ENCODE measurements around the gene SNX6.
"Not testable (repeated sequence)": the region's sequence is repeated elsewhere in the genome, so short reads cannot be mapped to it uniquely, and the experiment has no call there.

SNX6 gene

DNA sequence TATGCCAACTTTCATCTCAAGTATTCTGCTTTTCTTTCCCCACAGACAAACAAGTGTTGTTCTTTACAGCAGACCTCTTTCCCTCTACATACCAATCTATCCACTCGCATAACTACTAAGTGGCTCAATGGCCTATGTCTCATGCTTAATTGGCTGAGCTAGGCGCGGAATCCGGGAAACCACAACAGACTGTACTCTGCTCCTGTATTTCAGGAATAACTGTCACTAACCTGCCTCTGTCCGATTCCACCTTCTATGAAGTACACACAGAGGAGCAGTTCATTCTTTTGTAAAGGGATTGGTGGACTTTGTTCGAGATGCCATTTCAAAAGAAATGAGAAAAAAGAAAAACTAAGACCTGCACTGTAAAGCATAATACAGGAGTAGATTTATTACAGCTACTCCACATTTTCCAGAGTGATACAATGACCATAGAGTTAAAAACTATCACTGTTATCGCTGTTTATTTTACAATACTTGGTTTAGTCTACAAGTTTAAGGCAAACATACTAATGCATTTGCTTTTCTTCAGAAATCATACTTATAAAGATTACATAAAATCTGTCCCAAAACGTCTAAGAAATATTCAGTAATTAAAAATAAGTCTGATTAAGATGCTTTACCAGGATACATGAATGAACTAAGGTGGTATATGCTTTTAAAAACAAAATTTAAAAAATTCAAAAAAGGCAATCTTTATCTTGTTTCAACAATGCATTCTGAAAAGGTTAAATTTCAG lies 67.7 kb downstream of the SNX6 start:
- DNase-seq, result not testable (repeated sequence)

DNA sequence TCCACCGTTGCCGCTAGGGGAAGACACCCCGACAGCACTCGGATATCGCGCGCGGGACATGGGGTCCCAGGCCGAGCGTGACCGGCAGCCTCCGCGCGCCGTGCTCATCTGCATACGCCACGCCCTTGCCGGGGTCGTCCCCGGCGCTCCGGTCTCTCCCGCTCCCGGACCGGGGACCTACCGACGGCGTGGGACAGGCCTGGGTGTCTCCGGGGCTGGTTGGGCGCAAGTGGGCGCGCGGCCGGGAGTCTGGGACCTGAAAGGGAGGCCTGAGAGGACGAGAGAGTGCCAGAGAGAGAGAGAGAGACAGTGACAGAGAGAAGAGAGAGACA lies 73.5 kb downstream of the SNX6 start:
- not testable (repeated sequence) for DNase-seq

DNA sequence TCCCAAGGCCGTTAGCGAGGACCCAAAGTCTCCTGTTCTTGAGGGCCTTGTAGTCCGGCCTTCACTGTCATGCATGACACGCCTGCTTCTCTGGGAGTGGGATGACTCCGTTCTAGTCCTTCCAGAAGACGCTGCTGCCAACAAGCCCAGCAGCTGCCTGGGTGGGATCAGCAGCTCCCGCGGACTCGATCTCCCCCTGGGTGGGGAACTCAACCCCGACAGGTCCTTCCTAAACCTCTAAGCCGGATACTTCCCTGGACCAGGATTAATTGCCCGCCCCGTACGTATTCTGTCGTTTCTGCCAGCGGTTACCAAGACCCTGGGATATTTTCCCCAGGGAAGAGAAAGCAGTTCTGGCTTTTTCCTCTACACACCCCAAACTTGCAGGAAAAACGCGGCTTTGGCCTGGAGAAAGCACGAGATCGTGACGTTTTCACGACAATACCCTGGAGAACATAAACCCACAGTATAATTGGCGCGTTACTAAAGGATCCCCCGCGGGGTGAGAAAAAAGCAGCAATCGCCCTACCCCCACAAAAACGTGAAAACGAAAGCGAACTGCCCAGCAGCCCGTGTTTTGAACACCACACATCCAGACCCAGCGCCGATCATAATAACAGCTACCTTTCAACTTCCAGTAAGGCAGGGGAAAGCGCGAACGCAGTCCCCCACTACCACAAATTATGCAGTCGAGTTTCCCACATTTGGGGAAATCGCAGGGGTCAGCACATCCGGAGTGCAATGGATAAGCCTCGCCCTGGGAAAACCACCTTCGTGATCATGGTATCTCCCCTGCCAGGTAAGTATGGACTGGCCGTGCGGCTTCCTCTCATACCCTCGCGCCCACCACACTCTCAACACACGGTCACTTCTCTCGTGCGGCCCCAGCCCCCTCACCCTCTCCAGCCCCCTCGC lies 74.1 kb downstream of the SNX6 start:
- DNase-seq, result not testable (repeated sequence)

DNA sequence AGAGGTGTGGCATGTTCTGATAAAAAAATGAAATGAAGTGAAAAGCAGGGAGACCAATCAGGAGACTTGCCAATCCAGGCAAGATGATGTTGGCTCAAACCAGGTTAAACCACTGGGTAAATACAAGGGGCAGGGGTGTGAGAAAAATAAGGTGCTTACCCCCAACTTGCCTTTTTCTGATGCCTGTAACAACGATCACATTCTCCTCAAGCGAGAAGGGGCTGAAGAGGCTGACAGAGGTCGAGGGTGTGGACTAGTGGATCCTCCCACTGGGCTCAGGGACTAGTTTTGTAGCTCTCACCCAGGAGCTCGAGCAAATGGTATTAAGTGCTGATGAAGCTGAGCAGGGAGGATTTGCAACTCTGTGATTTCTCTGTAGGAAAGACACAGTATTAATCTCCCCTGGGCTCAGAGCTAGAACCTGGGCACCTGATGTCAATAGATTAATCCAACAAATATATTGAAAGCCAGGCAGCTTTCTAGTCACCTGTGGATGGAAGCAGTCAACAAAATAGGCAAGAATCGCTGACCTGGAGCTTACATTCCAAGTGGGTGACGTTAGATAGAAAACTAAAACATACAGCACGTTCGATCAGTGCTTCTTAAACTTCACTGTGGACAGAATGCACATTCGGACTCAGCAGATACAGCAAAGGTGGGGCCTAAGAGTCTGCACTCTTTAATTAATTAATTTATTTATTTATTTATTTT lies 75.3 kb downstream of the SNX6 start:
- no peak for DNase-seq

DNA sequence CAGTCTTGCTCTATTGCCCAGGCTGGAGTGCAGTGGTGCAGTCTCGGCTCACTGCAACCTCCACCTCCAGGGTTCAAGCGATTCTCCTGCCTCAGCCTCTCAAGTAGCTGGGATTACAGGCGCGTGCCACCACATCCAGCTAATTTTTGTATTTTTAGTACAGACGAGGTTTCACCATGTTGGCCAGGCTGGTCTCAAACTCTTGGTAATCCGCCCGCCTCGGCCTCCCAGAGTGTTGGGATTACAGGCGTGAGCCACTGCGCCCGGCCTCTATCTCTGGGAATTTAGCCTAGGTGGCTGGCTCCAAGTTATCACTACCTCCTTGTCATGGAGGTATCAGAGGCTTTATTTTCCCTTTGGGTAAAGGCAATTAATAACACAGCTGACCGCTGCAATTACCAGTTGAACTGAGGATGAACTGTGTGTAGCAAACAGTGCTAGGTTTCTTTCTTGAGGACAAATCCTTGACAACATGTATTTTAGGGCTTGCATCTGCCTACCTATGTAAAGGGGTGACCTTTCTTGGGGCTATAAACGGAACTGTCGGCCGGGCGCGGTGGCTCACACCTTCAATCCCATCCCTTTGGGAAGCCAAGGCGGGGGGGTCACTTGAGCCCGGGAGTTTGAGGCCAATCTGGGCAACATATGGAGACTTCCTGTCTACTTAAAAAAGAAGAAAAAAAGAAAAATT lies 80.5 kb downstream of the SNX6 start:
- DNase-seq, result not testable (repeated sequence)

DNA sequence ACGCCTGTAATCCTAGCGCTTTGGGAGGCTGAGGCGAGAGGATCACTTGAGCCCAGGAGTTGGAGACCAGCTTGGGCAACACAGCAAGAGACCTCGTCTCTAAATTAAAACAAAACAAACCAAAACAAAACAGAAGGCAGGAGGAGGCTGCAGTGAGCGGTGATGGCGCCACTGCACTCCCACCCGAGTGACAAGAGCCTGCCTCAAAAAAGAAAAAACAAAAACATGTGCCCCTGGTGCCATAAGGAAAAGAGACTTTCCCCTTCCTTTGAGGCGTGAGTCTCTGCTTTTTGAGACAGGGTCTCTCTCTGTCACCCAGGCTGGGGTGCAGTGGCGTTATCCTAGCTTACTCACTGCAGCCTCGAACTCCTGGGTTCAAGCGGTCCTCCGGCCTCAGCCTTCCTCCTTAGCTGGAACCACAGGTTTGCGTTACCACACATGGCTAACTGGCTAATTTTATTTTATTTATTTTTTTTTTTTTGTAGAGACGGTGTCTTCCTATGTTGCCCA lies 81.4 kb downstream of the SNX6 start:
- DNase-seq, result no peak

DNA sequence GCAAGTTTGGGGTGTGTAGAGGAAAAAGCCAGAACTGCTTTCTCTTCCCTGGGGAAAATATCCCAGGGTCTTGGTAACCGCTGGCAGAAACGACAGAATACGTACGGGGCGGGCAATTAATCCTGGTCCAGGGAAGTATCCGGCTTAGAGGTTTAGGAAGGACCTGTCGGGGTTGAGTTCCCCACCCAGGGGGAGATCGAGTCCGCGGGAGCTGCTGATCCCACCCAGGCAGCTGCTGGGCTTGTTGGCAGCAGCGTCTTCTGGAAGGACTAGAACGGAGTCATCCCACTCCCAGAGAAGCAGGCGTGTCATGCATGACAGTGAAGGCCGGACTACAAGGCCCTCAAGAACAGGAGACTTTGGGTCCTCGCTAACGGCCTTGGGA lies 82.8 kb downstream of the SNX6 start:
- DNase-seq, result not testable (repeated sequence)

DNA sequence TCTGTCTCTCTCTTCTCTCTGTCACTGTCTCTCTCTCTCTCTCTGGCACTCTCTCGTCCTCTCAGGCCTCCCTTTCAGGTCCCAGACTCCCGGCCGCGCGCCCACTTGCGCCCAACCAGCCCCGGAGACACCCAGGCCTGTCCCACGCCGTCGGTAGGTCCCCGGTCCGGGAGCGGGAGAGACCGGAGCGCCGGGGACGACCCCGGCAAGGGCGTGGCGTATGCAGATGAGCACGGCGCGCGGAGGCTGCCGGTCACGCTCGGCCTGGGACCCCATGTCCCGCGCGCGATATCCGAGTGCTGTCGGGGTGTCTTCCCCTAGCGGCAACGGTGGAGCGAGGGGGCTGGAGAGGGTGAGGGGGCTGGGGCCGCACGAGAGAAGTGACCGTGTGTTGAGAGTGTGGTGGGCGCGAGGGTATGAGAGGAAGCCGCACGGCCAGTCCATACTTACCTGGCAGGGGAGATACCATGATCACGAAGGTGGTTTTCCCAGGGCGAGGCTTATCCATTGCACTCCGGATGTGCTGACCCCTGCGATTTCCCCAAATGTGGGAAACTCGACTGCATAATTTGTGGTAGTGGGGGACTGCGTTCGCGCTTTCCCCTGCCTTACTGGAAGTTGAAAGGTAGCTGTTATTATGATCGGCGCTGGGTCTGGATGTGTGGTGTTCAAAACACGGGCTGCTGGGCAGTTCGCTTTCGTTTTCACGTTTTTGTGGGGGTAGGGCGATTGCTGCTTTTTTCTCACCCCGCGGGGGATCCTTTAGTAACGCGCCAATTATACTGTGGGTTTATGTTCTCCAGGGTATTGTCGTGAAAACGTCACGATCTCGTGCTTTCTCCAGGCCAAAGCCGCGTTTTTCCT lies 83.4 kb downstream of the SNX6 start:
- DNase-seq, result not testable (repeated sequence)

DNA sequence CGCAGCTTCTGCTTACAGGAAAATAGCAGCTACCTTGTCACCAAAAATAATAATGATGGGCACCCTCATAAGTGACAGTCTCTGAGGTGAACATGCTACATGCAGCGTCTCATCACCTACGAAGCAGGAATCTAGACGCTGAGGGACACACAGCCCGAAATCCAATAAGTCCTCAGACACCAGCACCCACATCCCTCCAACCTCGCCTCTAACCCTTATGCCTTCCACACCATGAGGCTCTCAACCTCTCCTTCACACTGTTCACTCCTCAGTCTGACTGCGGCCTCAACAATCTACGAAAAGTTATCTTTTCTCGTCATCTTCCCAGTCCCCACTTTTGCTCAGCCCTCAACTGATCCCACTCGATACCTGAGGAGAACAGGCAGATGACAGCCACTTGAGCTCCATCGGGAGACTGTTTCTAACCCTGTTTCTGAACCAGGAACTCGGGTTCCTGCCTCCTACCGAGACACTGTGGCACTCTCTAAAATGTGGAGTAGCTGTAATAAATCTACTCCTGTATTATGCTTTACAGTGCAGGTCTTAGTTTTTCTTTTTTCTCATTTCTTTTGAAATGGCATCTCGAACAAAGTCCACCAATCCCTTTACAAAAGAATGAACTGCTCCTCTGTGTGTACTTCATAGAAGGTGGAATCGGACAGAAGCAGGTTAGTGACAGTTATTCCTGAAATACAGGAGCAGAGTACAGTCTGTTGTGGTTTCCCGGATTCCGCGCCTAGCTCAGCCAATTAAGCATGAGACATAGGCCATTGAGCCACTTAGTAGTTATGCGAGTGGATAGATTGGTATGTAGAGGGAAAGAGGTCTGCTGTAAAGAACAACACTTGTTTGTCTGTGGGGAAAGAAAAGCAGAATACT lies 89.5 kb downstream of the SNX6 start:
- not testable (repeated sequence) for DNase-seq

DNA sequence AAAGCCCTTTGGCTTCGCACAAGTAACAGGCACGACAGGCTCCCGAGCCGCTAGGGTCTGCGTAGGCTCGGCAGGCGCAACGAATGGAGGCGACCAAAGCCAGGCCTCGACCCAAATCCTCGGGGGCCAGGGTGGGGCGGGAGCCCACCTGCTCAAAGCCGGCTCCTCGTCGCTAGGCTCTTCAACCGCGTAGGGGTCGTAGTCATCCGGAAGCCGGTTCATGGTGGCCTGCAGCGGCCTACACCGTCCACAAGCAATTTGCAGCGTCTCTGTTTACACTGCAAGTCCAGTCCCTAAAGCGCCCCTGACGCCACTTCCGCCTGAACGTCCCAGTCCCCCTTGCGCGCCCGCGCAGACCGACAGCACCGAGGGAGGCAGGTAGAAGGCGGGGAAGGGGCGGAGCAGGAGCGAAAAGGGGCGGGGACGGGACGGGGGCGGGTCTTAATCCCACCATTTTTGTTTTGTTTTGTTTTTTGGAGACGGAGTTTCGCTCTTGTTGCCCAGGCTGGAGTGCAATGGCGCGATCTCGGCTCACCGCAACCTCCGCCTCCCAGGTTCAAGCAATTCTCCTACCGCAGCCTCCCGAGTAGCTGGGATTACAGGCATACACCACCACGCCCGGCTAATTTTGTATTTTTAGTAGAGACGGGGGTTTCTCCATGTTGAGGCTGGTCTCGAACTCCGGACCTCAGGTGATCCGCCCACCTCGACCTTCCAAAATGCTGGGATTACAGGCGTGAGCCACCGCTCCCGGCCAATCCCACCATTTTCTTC lies 90.4 kb downstream of the SNX6 start, which contains the start of gene EAPP:
EAPP (minus strand) TSS at position 295 of the 774 bp plus-strand sequence; CDS start at position 222, 73 bp downstream.
- DNase-seq, result no peak

DNA sequence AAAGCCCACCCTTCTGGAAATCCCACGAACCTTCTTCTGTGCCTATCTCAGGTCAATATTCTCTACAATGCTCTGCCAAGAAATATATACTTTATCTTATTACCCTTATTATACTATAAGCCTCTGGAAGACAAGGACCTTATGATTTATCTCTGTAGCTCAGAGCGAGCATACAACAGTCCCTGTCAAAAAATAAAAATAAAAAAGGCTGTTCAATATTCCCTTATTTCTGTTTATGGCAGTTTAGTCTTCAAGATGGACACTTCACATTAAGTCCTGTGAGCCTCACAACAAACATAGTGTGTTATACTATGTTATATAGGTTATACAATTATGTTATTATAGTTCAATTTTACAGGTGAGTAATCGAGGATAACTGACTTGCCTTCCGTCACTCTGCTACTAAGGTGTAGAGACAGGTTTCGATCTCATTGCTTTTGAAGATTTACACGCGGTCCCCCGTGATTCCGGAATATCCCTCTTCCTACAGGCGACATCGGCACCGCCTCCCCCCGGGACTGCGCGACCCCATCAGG lies 91.0 kb downstream of the SNX6 start:
- DNase-seq, result no peak

DNA sequence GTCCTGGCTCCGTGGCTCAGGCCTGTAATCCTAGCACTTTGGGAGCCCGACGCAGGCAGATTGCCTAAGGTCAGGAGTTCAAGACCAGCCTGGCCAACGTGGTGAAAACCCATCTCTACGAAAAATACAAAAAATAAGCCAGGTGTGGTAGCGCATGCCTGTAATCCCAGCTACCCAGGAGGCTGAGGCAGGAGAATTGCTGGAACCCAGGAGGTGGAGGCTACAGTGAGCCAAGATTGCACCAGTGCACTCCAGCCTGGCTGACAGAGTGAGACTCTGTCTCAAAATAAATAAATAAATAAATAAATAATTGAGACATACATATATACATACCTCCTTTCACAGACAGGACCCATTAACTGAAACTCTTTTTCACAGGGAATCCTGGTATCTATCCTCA lies 91.9 kb downstream of the SNX6 start:
- DNase-seq, result not testable (repeated sequence)

DNA sequence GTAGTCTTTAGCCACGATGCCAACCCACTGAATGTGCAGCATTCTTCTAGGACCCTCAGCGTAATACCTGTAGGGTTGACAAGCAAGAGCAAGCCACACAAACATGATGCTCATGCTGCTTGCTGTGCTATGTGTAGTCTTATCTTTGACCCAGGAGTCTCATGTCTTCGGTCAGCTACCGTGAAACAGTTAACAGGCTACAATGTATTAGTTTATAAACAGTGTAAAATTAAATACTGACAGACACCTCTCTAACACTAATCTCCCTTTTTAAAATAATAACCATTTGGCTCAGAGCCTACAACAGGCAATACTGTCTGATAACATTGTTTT lies 92.3 kb downstream of the SNX6 start:
- DNase-seq, result no peak

DNA sequence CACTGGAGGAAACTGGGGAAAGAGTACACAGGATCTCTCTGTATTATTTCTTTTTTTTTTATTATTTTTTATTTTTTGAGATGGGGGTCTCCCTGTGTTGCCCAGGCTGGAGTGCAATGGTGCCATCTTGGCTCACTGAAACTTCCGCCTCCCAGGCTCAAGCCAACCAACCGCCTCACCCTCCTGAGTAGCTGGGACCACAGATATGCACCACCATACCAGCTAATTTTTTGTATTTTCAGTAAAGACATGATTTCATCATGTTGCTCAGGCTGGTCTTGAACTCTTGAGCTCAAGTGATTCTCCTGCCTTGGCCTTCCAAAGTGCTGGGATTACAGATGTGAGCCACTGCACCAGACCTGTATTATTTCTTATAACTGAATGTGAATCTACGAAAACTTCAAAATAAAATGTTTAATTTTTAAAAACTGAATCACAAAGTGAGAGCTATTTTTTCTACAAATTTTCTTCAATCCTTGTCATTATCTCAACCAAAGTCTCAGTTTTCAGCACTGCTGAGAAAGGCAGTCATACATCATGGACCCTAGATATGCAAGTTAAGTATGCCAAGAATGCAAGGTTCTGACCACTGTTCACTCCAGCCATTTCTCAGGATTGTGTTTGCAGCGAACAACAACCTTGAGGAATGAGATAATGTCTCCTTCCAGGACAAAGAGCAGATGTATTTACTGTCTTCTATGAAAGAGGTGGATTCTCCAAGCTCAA lies 92.8 kb downstream of the SNX6 start:
- DNase-seq, result no peak

DNA sequence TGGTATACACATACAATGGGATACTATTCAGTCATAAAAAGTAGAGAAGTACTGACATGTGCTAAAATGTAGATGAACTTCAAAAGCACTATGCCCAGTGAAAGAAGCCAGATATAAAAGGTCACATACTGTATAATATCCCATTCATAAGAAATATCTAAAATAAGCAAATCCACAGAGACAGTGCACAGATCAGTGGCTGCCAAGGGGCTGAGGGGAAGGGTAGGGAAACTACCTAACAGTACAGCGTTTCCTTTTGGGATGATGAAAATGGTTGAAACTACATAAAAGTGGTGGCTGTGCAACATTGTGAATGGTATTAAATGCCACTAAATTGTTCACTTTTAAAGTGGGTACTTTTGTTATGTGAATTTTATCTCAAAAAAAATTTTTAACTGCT lies 102.4 kb downstream of the SNX6 start:
- no peak for DNase-seq

DNA sequence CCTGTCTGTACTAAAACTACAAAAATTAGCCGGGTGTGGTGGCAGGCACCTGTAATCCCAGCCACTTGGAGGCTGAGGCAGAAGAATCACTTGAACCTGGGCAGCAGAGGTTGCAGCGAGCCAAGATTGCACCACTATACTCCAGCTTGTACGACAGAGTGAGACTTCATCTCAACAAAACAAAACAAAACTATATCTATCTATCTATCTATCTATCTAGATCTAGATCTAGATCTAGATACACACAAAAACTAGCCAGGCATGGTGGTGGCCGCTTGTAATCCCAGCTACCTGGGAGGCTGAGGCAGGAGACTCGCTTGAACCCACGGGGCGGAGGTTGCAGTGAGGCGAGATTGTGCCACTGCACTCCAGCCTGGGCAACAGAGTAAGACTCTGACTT lies 105.7 kb downstream of the SNX6 start:
- DNase-seq, result not testable (repeated sequence)

DNA sequence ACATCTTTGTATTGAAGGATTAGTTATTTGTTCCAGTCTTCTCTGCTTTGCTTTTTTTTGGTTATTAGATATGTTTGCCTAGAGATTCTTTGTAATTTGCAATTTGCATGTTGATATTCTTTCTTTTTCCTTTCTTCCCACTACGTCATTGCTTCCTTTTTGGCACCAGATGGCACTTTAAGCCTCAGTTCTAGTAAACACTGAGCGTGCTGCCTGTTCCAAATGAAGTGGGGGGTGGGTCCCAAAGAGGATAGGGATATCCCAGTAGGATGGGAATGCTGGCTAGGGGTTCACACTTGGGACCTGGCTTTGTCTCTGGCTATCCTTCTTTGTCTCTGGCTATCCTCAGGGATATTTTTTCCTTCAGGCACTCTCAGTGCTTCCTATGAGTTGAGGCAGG lies 107.5 kb downstream of the SNX6 start:
- DNase-seq, result no peak

DNA sequence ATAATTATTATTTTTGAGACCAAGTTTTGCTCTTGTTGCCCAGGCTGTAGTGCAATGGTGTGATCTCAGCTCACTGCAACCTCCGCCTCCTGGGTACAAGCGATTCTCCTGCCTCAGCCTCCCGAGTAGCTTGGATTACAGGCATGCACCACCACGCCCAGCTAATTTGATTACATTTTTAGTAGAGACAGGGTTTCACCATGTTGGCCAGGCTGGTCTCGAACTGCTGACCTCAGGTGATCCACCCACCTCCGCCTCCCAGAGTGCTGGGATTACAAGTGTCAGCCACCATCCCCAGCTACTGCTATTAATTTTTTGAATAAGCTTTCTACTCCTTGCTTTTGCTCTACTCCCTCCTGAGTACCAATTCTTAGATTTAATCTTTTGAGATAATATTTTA lies 108.9 kb downstream of the SNX6 start:
- not testable (repeated sequence) for DNase-seq
